WTC11 (cell line): ENCODE results near the gene PBRM1.

Experiments
- ATF1 ChIP-seq: sonication (generic); formaldehyde crosslinking; IDR thresholded peaks from 2 replicates; pipeline ENCODE4 v1.8.1; 2023; ENCODE audit warnings: mild to moderate bottlenecking, moderate library complexity, missing genetic modification reagents
- CTCF ChIP-seq: fragments of 200-600 bp; IDR thresholded peaks from 2 replicates; pipeline ENCODE4 v1.8.0; 2022; ENCODE audit warnings: antibody characterized with exemption
- E2F1 ChIP-seq: sonication (generic); formaldehyde crosslinking; IDR thresholded peaks from 2 replicates; pipeline ENCODE4 v1.8.0; 2022; ENCODE audit warnings: mild to moderate bottlenecking, missing genetic modification reagents
- FOXJ3 ChIP-seq: sonication (generic); formaldehyde crosslinking; IDR thresholded peaks from 2 replicates; pipeline ENCODE4 v1.9.0; 2021; ENCODE audit warnings: missing genetic modification reagents, mild to moderate bottlenecking, borderline replicate concordance
- FOXK1 ChIP-seq: sonication (generic); formaldehyde crosslinking; IDR thresholded peaks from 2 replicates; pipeline ENCODE4 v1.8.0; 2022; ENCODE audit warnings: mild to moderate bottlenecking, moderate library complexity, missing genetic modification reagents
- NFYB ChIP-seq: sonication (generic); formaldehyde crosslinking; conservative IDR thresholded peaks from 2 replicates; pipeline ENCODE4 v1.8.0; 2022; ENCODE audit warnings: low read depth, missing genetic modification reagents
- TP53 ChIP-seq: sonication (generic); formaldehyde crosslinking; IDR thresholded peaks from 2 replicates; pipeline ENCODE4 v1.8.1; 2023; ENCODE audit warnings: mild to moderate bottlenecking, missing genetic modification reagents
- ZNF416 ChIP-seq: fragments of 250-450 bp; sonication (Bioruptor Pico); IDR thresholded peaks from 2 replicates; pipeline ENCODE4 v1.9.0; 2021; ENCODE audit warnings: mild to moderate bottlenecking, inconsistent platforms
- ZNF423 ChIP-seq: fragments of 250-450 bp; sonication (Bioruptor Pico); IDR thresholded peaks from 2 replicates; pipeline ENCODE4 v2.1.2; 2022; ENCODE audit warnings: mild to moderate bottlenecking, moderate library complexity
- TF ChIP-seq, protein P1 (sequence below): sonication (generic); formaldehyde crosslinking; IDR thresholded peaks from 2 replicates; pipeline ENCODE4 v1.8.0; 2022; ENCODE audit warnings: mild to moderate bottlenecking, missing genetic modification reagents

DNA sequence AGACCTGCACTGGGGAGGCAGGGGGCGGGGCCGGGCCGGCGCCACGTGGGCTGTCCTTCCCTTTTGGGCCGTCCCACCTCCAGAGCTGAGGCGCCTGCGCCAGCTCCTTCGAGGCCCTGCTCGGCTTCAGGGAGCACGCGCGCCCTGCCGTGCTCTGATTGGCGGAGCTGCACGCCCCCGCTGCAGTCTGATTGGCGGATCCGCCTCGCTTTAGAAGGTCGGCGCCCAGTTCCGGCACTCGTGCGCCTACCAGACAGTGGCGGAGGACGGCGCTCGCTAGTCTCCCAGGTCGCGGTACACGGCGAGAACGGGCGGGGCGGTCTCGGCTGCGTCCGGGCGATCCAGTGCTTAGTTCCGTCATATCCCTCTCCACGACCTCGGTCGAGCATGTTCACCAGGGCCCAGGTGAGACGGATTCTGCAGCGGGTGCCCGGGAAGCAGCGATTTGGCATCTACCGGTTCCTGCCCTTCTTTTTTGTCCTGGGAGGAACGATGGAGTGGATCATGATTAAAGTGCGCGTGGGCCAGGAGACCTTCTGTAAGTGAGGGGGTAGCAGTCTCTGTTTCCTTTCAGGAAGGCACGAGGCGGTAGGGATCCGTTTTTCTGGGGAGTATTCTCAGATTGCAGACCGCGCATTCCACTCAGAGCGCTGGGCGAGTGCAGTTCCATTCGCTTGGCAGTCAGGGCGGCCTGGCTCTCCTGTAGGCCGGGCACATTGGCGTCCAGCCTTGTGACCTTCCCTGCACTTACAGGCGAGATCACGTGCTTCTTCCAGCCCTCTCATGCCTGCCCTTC lies 149.1 kb downstream of the PBRM1 start, which contains the start of gene UQCC5:
- TF ChIP-seq FOXK1 (CRISPR knock-in tag) (peak; percentile 93), ZNF423 (no peak), ATF1 (CRISPR knock-in tag) (no peak), CTCF (no peak), ZNF416 (0 out of 2 replicates have a peak, but pooled peaks have one; percentile 54), E2F1 (0 out of 2 replicates have a peak, but pooled peaks have one; percentile 55), NFYB (CRISPR knock-in tag) (peak; percentile 98), FOXJ3 (CRISPR knock-in tag) (no peak), TP53 (CRISPR knock-in tag) (peak; percentile 94)
- TF ChIP-seq, protein P1, sequence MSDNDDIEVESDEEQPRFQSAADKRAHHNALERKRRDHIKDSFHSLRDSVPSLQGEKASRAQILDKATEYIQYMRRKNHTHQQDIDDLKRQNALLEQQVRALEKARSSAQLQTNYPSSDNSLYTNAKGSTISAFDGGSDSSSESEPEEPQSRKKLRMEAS (CRISPR knock-in tag) = peak; percentile 97
